H1 (cell line): ENCODE data around the gene FAM169A. TPM values are rescaled to one million over a fixed set of nuclear protein-coding genes. Genes with fewer than 3 reads are reported as not detected.

Experiments
- CTCF ChIA-PET: fragments of 300-600 bp; sonication (Branson Sonifier 250); formaldehyde crosslinking; loops from one replicate; lab custom pipeline; 2021; ENCODE audit not compliant: partially characterized antibody; lab: Charles Lee
- POLR2A ChIA-PET: fragments of 300-600 bp; sonication (Branson Sonifier 250); formaldehyde crosslinking; loops from one replicate; lab custom pipeline; 2021; ENCODE audit warnings: inconsistent platforms; ENCODE audit not compliant: partially characterized antibody; lab: Charles Lee
- DNase-seq, 2 experiments: peaks; one replicate each; pipeline versions ENCODE4 v3.0.0 to v3.0.0-alpha.2; 2010 to 2022; ENCODE audit warnings: low spot score in 2 of 2, low read depth in 1 of 2, mixed read lengths in 1 of 2
- FAIRE-seq: peaks from 2 replicates; lab custom pipeline; 2011; peaks lifted over from hg19 to GRCh38; lab: Jason Lieb, UNC
- H2AFZ ChIP-seq: 2 replicates; pipeline ENCODE4 v1.8.1; 2012; ENCODE audit warnings: low read length, inconsistent platforms
- H2AK5ac ChIP-seq: 2 replicates; pipeline ENCODE4 v1.6.1; 2013; ENCODE audit warnings: low read depth, low read length
- H2BK120ac ChIP-seq: replicated peaks from 2 replicates; pipeline ENCODE3; 2013; ENCODE audit warnings: low read depth, low read length, inconsistent platforms
- H2BK12ac ChIP-seq: 2 replicates; pipeline ENCODE4 v1.6.1; 2013; ENCODE audit warnings: low read depth, low read length
- H2BK15ac ChIP-seq: 2 replicates; pipeline ENCODE4 v1.6.1; 2013; ENCODE audit warnings: low read length
- H2BK20ac ChIP-seq: 2 replicates; pipeline ENCODE4 v1.6.1; 2013; ENCODE audit warnings: low read length
- H2BK5ac ChIP-seq: 2 replicates; pipeline ENCODE4 v1.6.1; 2013; ENCODE audit warnings: low read depth, low read length
- H3K14ac ChIP-seq: 2 replicates; pipeline ENCODE4 v1.6.1; 2013; ENCODE audit warnings: inconsistent platforms; ENCODE audit not compliant: insufficient read length
- H3K18ac ChIP-seq: 2 replicates; pipeline ENCODE4 v1.6.1; 2013; ENCODE audit warnings: low read length; ENCODE audit errors: extremely low read depth
- H3K23ac ChIP-seq: 2 replicates; pipeline ENCODE4 v1.6.1; 2013; ENCODE audit warnings: inconsistent platforms; ENCODE audit not compliant: insufficient read length
- H3K23me2 ChIP-seq: 2 replicates; pipeline ENCODE4 v1.6.1; 2013; ENCODE audit warnings: low read depth, low read length
- H3K27ac ChIP-seq: 2 replicates; pipeline ENCODE4 v1.6.1; 2011; ENCODE audit warnings: low read depth, low read length, inconsistent platforms
- H3K27me3 ChIP-seq, 4 experiments: replicated peaks in 1 of 4; 1 replicate in 1 of 4; 2 replicates in 3 of 4; pipeline versions ENCODE4 v1.6.1 to v1.8.1; 2011 to 2013; ENCODE audit warnings: low read length in 3 of 4, mild to moderate bottlenecking in 3 of 4, inconsistent platforms in 2 of 4, mixed read lengths in 2 of 4, moderate library complexity in 1 of 4; ENCODE audit not compliant: control insufficient read depth in 3 of 4, insufficient read depth in 3 of 4; ENCODE audit errors: extremely low read depth in 1 of 4
- H3K36me3 ChIP-seq, 4 experiments: 2 replicates each; pipeline versions ENCODE4 v1.6.1 to v1.8.1; 2011 to 2013; ENCODE audit warnings: mild to moderate bottlenecking in 4 of 4, low read length in 3 of 4, moderate library complexity in 2 of 4, control low read depth in 1 of 4, inconsistent platforms in 1 of 4; ENCODE audit not compliant: insufficient read depth in 4 of 4, control insufficient read depth in 2 of 4
- H3K4ac ChIP-seq: replicated peaks from 2 replicates; pipeline ENCODE3; 2013; ENCODE audit warnings: low read length, low read depth, mixed read lengths, inconsistent platforms; ENCODE audit not compliant: insufficient read length
- H3K4me1 ChIP-seq, 4 experiments: replicated peaks in 1 of 4; 1 replicate in 1 of 4; 2 replicates in 3 of 4; pipeline versions ENCODE4 v1.6.1 to v1.8.1; 2011 to 2013; ENCODE audit warnings: low read length in 3 of 4, inconsistent platforms in 2 of 4, mixed read lengths in 1 of 4; ENCODE audit not compliant: insufficient read depth in 4 of 4, control insufficient read depth in 3 of 4
- H3K4me2 ChIP-seq, 2 experiments: 2 replicates each; pipeline versions ENCODE4 v1.6.1 to v1.8.1; 2011 to 2013; ENCODE audit warnings: low read depth in 2 of 2, low read length in 2 of 2, control low read depth in 1 of 2, inconsistent platforms in 1 of 2, mild to moderate bottlenecking in 1 of 2; ENCODE audit not compliant: insufficient read depth in 1 of 2
- H3K4me3 ChIP-seq, 4 experiments: fragments of 200-600, 300-600 bp in 1 of 4; sonication (generic), shearing (Covaris generic), sonication (Bioruptor Twin) in 1 of 4; 2 replicates each; pipeline versions ENCODE4 v1.5.1 to v1.8.1; 2011 to 2016; ENCODE audit warnings: low read length in 4 of 4, low read depth in 3 of 4, control low read depth in 2 of 4, inconsistent platforms in 2 of 4, mild to moderate bottlenecking in 2 of 4, mixed read lengths in 1 of 4, moderate library complexity in 1 of 4; ENCODE audit not compliant: insufficient read depth in 2 of 4; ENCODE audit errors: extremely low read depth in 1 of 4
- H3K56ac ChIP-seq: replicated peaks from 2 replicates; pipeline ENCODE3; 2013; ENCODE audit warnings: low read depth, mild to moderate bottlenecking, mixed read lengths, low read length, inconsistent platforms; ENCODE audit not compliant: insufficient read length
- H3K79me1 ChIP-seq: 2 replicates; pipeline ENCODE4 v1.6.1; 2013; ENCODE audit warnings: low read depth, low read length, control low read depth
- H3K79me2 ChIP-seq, 2 experiments: 2 replicates each; pipeline versions ENCODE4 v1.6.1 to v1.8.1; 2012 to 2013; ENCODE audit warnings: low read length in 2 of 2, mild to moderate bottlenecking in 2 of 2, inconsistent platforms in 1 of 2; ENCODE audit not compliant: insufficient read depth in 2 of 2, control insufficient read depth in 1 of 2
- H3K9ac ChIP-seq, 4 experiments: replicated peaks in 1 of 4; 1 replicate in 1 of 4; 2 replicates in 3 of 4; pipeline versions ENCODE4 v1.6.1 to v1.8.1; 2011 to 2013; ENCODE audit warnings: low read depth in 3 of 4, low read length in 3 of 4, control low read depth in 2 of 4, mild to moderate bottlenecking in 2 of 4, moderate library complexity in 2 of 4, inconsistent platforms in 1 of 4; ENCODE audit errors: extremely low read depth in 1 of 4
- H3K9me3 ChIP-seq, 2 experiments: 2 replicates each; pipeline versions ENCODE4 v1.6.1 to v1.8.1; 2012 to 2013; ENCODE audit warnings: mild to moderate bottlenecking in 2 of 2, moderate library complexity in 2 of 2, control low read depth in 1 of 2, inconsistent platforms in 1 of 2, low read depth in 1 of 2, low read length in 1 of 2, mixed read lengths in 1 of 2; ENCODE audit not compliant: insufficient read depth in 2 of 2
- H4K20me1 ChIP-seq, 2 experiments: replicated peaks in 1 of 2; 2 replicates each; pipeline versions ENCODE3 to v1.8.1; 2011 to 2013; ENCODE audit warnings: inconsistent platforms in 2 of 2, low read length in 2 of 2, mild to moderate bottlenecking in 1 of 2; ENCODE audit not compliant: insufficient read depth in 2 of 2, control insufficient read depth in 1 of 2
- H4K5ac ChIP-seq: 2 replicates; pipeline ENCODE4 v1.6.1; 2013; ENCODE audit warnings: low read length, low read depth, mixed read lengths, inconsistent platforms; ENCODE audit not compliant: insufficient read length
- H4K8ac ChIP-seq: 2 replicates; pipeline ENCODE4 v1.8.0; 2013; ENCODE audit warnings: mild to moderate bottlenecking, moderate library complexity, low read length, inconsistent platforms; ENCODE audit not compliant: insufficient read depth; ENCODE audit errors: extremely low read depth
- H4K91ac ChIP-seq: replicated peaks from 2 replicates; pipeline ENCODE3; 2013; ENCODE audit warnings: low read length, mixed read lengths, inconsistent platforms; ENCODE audit not compliant: insufficient read length
- BRCA1 ChIP-seq: IDR thresholded peaks from 2 replicates; pipeline ENCODE4 v1.6.1; 2012; ENCODE audit warnings: low read depth, low read length, improper control_type of control experiment
- CHD1 ChIP-seq: IDR thresholded peaks from 2 replicates; pipeline ENCODE4 v1.6.1; 2012; ENCODE audit warnings: low read depth, low read length, improper control_type of control experiment
- GTF2F1 ChIP-seq: IDR thresholded peaks from 2 replicates; pipeline ENCODE4 v1.6.1; 2012; ENCODE audit warnings: low read depth, low read length, improper control_type of control experiment, borderline replicate concordance
- JUN ChIP-seq: IDR thresholded peaks from 2 replicates; pipeline ENCODE4 v1.6.1; 2011; ENCODE audit warnings: low read depth, mild to moderate bottlenecking, improper control_type of control experiment, low read length
- RAD21 ChIP-seq, 2 experiments: IDR thresholded peaks in 1 of 2; conservative IDR thresholded peaks in 1 of 2; 2 replicates each; pipeline ENCODE4 v1.6.1; 2011; ENCODE audit warnings: low read depth in 2 of 2, low read length in 2 of 2, improper control_type of control experiment in 1 of 2, inconsistent platforms in 1 of 2, mild to moderate bottlenecking in 1 of 2, moderate library complexity in 1 of 2
- RBBP5 ChIP-seq: IDR thresholded peaks from 2 replicates; pipeline ENCODE4 v1.7.1; 2012; ENCODE audit warnings: low read depth, mild to moderate bottlenecking, inconsistent platforms, low read length, moderate library complexity, borderline replicate concordance
- RXRA ChIP-seq: IDR thresholded peaks from 2 replicates; pipeline ENCODE4 v1.6.1; 2011; ENCODE audit warnings: low read depth, mild to moderate bottlenecking, low read length, moderate library complexity; ENCODE audit not compliant: insufficient read depth
- SP2 ChIP-seq: IDR thresholded peaks from 2 replicates; pipeline ENCODE4 v1.6.1; 2012; ENCODE audit warnings: mild to moderate bottlenecking, low read length, inconsistent platforms
- TAF1 ChIP-seq: IDR thresholded peaks from 2 replicates; pipeline ENCODE4 v1.6.1; 2011; ENCODE audit warnings: mild to moderate bottlenecking, low read depth, low read length
- TEAD4 ChIP-seq: IDR thresholded peaks from 2 replicates; pipeline ENCODE4 v1.6.1; 2012; ENCODE audit warnings: low read depth, low read length, inconsistent platforms, mixed read lengths
- WGBS, 2 experiments: shearing (Covaris generic) in 1 of 2; methylation state at CpG; one replicate each; pipeline versions ENCODE4 v1.1.6 to v1.1.7; 2013 to 2015; ENCODE audit warnings: low lambda C conversion rate in 2 of 2, mixed read lengths in 2 of 2, inconsistent platforms in 1 of 2, low coverage in 1 of 2, missing lambda C conversion rate in 1 of 2; ENCODE audit not compliant: insufficient replicate concordance in 2 of 2, insufficient coverage in 1 of 2, insufficient read length in 1 of 2; ENCODE audit errors: extremely low coverage in 1 of 2, missing lambda C conversion rate in 1 of 2; 5-methylcytosine and 5-hydroxymethylcytosine counted together
- polyA plus RNA-seq, 7 experiments: library from polyadenylated mRNA; depleted of rRNA in 3 of 7; stranded (reverse) in 5 of 7; unstranded in 2 of 7; fragments of >200 nt in 5 of 7; fragments of 200-250 nt in 2 of 7; gene quantifications; 1 replicate in 5 of 7; 2 replicates in 1 of 7; 4 replicates in 1 of 7; pipeline versions ENCODE4 v1.2.1 to v1.2.3, GENCODE V29; 2011 to 2013; ENCODE audit warnings: missing spikeins in 2 of 7, mixed read lengths in 2 of 7
- total RNA-seq: library from RNA; stranded (reverse); fragmentation: NEBNext Ultra II Directional; extraction: Animal tissue kit (Norgen Biotek cat#: 25700); gene quantifications from 2 replicates; pipeline ENCODE4 v1.2.1, GENCODE V29; 2021
- TF ChIP-seq, protein P1 (sequence below): IDR thresholded peaks from 2 replicates; pipeline ENCODE4 v1.6.1; 2011; ENCODE audit warnings: low read length, improper control_type of control experiment

The FAM169A gene
- total and polyA plus RNA-seq, 2 of the 8 experiments (the other 6 are each of a cell fraction or from before 2014, with no cell fraction given): 12.6 to 83.1 TPM

DNA sequence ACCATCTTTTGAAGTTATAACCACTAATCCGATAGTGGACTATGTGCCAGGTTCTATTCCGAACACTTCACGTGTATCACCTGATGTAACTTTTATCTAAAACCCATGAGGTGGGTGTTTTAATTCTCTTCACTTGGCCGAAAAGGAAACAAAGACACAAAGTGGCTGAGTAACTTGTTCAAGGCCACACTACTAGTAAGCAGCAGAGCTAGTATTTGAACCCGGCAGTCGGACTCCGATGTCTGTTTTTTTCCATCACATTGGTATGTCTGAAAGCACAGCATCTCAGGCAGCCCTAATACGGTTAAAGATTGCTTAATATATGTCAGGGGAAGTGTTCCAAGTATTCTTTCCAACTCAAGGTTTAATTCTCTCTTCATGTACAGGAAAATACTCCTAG is 16.2 kb downstream of the FAM169A start:
- FAIRE-seq (no peak), DNase-seq (no peak)
- Histone ChIP-seq H2BK12ac (no peak overlapping the region), H3K23ac (no peak overlapping the region), H2BK15ac (no peak overlapping the region), H3K4me3 (no peak overlapping the region), H2AFZ (no peak overlapping the region), H3K27me3 (no peaks in the 10 kb centered on the region), H3K9ac (no peak overlapping the region), H4K5ac (no peak overlapping the region), H2BK120ac (no peak overlapping the region), H3K36me3 (no peaks in the 10 kb centered on the region), H3K4me2 (no peak overlapping the region), H3K23me2 (no peaks in the 10 kb centered on the region), H2BK5ac (no peak overlapping the region), H2BK20ac (no peak overlapping the region), H3K4me1 (peaks cover 0 to 12% (median 4%) of the 10 kb centered on the region in 4 experiments; a peak in 3 of 7 replicates), H4K91ac (no peak overlapping the region), H3K56ac (no peak overlapping the region), H3K79me1 (peaks cover 2% of the 10 kb centered on the region; the same call in 1 of the 2 replicates), H3K27ac (no peak overlapping the region), H4K8ac (no peak overlapping the region), H3K14ac (no peak overlapping the region), H3K4ac (no peak overlapping the region), H2AK5ac (no peak overlapping the region), H3K18ac (no peak overlapping the region), H3K79me2 (peaks cover 22 to 100% of the 10 kb centered on the region in 2 experiments; a peak in 3 of 4 replicates), H3K9me3 (no peaks in the 10 kb centered on the region), H4K20me1 (peaks cover 2 to 9% of the 10 kb centered on the region in 2 experiments)
- CTCF ChIA-PET: interaction anchor here (0.7 to 1.6 kb wide), 5 partner anchors 10 to 53 kb away, joined by 3 to 6 read pairs (median 4); no protein-coding TSS in a partner anchor
- 90% methylated on average over 8 of the region's 8 CpGs; no CpG with 5 or more reads in 1 of the 2 experiments for WGBS, 2 experiments
- POLR2A ChIA-PET: interaction anchor here (1.0 to 4.3 kb wide), 5 partner anchors 9 to 78 kb away, joined by 4 to 28 read pairs (median 5); partner anchors contain the start of gene FAM169A
- TF ChIP-seq RBBP5 (no peak), CHD1 (no peak), TAF1 (no peak), RXRA (no peak), RAD21 (IDR thresholded peaks at IDR 0.05 in 1 of 2, conservative IDR thresholded peaks at IDR 0.05 in 1 of 2; ENCODE audit: low read depth in 2 of 2, low read length in 2 of 2) (no peak), GTF2F1 (no peak), SP2 (no peak), TEAD4 (no peak), JUN (no peak), BRCA1 (no peak)
- TF ChIP-seq, protein P1, sequence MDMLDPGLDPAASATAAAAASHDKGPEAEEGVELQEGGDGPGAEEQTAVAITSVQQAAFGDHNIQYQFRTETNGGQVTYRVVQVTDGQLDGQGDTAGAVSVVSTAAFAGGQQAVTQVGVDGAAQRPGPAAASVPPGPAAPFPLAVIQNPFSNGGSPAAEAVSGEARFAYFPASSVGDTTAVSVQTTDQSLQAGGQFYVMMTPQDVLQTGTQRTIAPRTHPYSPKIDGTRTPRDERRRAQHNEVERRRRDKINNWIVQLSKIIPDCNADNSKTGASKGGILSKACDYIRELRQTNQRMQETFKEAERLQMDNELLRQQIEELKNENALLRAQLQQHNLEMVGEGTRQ: no peak
